Right kidney (tissue), 1 donor: ENCODE data around the gene KRTAP12-4.

Source experiments
- DNase-seq: peaks from one replicate; pipeline ENCODE4 v3.0.0-alpha.2; 2016

The KRTAP12-4 gene

GRCh38 chr21:44609193-44609592 lies 45.3 kb downstream of the KRTAP12-4 start:
- DNase-seq, result no peak

GRCh38 chr21:44606495-44606894 lies 48.0 kb downstream of the KRTAP12-4 start:
- DNase-seq, result no peak
